Measurements from ENCODE around the gene SLC25A30. TPM values are rescaled to one million over a fixed set of nuclear protein-coding genes. Genes with fewer than 3 reads are reported as not detected.
"Not testable (repeated sequence)": the region's sequence is repeated elsewhere in the genome, so short reads cannot be mapped to it uniquely, and the experiment has no call there.

SLC25A30 gene
- total RNA-seq, 1 experiment from 2014 or later, result 26.0 TPM

DNA sequence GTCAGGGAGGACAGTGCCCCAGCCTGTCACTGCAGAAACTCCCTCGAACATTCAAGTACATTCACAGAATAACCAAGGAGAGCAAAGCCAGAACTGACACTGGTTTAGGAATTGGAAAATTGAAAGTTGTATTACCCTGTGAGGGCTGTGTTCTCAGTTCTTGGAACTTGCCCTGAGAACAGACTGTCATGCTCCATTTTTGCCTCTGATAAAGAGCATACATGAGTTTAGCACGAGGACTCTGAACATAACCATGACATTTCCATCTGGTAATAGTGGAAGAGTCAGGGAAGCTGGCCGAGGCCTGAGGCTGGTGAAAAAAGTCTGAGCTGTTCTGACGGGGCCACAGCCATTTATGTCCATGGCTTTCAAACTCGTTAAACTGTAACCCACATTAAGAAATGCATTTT lies 15.2 kb upstream of the SLC25A30 start:
- no peaks in the 10 kb centered on the region for H3K36me3 ChIP-seq (ENCODE audit: insufficient read depth, low read length, poor library complexity, severe bottlenecking)
- no TSS peak for BruUV-seq (replicated peaks)
- no peak overlapping the region for H3K27ac ChIP-seq (ENCODE audit: low read depth, low read length, poor library complexity, severe bottlenecking)
- H3K9me3 ChIP-seq (ENCODE audit: low read depth, low read length, poor library complexity, severe bottlenecking), result no peaks in the 10 kb centered on the region
- no peaks in the 10 kb centered on the region for H3K4me1 ChIP-seq (ENCODE audit: insufficient read depth, low read length, poor library complexity, severe bottlenecking)
- H3K27me3 ChIP-seq (replicated peaks; ENCODE audit: insufficient read depth, low read depth, low read length, poor library complexity), result no peaks in the 10 kb centered on the region
- CTCF ChIA-PET, result no interaction called here
- intact Hi-C loops (cut with micrococcal nuclease; ENCODE audit: unreplicated experiment), result no loop called here
- no peak for TF ChIP-seq EZH2 (IDR thresholded peaks at IDR 0.05; ENCODE audit: borderline replicate concordance, low read depth, low read length, poor library complexity, severe bottlenecking)
- TF ChIP-seq, protein P1, sequence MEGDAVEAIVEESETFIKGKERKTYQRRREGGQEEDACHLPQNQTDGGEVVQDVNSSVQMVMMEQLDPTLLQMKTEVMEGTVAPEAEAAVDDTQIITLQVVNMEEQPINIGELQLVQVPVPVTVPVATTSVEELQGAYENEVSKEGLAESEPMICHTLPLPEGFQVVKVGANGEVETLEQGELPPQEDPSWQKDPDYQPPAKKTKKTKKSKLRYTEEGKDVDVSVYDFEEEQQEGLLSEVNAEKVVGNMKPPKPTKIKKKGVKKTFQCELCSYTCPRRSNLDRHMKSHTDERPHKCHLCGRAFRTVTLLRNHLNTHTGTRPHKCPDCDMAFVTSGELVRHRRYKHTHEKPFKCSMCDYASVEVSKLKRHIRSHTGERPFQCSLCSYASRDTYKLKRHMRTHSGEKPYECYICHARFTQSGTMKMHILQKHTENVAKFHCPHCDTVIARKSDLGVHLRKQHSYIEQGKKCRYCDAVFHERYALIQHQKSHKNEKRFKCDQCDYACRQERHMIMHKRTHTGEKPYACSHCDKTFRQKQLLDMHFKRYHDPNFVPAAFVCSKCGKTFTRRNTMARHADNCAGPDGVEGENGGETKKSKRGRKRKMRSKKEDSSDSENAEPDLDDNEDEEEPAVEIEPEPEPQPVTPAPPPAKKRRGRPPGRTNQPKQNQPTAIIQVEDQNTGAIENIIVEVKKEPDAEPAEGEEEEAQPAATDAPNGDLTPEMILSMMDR (conservative IDR thresholded peaks at IDR 0.05; ENCODE audit: low read depth, low read length), result no peak
- DNase-seq (ENCODE audit: low spot score), result no peak
- POLR2A ChIA-PET (ENCODE audit: low non-redundant PET), result no interaction called here
- no peak overlapping the region for H3K4me3 ChIP-seq (ENCODE audit: low read depth, low read length, poor library complexity, severe bottlenecking)

DNA sequence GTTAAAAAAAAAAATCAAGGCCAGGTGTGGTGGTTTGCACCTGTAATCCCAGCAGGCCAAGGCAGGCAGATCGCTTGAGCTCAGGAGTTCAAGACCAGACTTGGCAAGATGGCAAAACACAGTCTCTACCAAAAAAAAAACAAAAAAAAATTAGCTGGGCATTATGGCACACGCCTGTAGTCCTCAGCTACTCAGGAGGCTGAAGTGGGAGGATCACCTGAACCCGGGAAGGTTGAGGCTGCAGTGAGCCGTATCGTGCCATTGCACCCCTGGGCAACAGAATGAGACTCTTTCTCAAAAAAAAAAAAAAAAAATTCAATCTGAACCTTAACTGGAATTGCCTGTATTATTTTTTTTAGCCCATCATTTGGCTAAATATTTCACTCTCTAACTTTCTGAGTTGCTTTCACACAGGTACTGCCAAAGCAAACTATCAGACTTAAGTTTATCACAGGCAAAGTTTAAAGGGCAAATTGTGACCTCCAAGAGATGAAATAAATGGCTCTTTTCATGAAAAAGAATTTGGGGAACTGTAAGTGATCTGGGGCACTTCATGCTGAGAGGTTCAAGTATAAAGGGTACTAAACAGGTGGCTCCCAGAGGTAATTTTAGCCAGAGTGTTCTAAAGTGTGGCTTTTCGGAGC lies 14.7 kb upstream of the SLC25A30 start:
- ChIA-PET POLR2A (ENCODE audit: low non-redundant PET) (no interaction called here), CTCF (no interaction called here)
- DNase-seq (ENCODE audit: low spot score), result no peak
- Histone ChIP-seq H3K9me3 (ENCODE audit: low read depth, low read length, poor library complexity, severe bottlenecking) (no peaks in the 10 kb centered on the region), H3K4me1 (ENCODE audit: insufficient read depth, low read length, poor library complexity, severe bottlenecking) (no peaks in the 10 kb centered on the region), H3K27me3 (replicated peaks; ENCODE audit: insufficient read depth, low read depth, low read length, poor library complexity) (no peaks in the 10 kb centered on the region), H3K36me3 (ENCODE audit: insufficient read depth, low read length, poor library complexity, severe bottlenecking) (no peaks in the 10 kb centered on the region), H3K27ac (ENCODE audit: low read depth, low read length, poor library complexity, severe bottlenecking) (no peak overlapping the region), H3K4me3 (ENCODE audit: low read depth, low read length, poor library complexity, severe bottlenecking) (no peak overlapping the region)
- TF ChIP-seq, protein P1 (conservative IDR thresholded peaks at IDR 0.05; ENCODE audit: low read depth, low read length), result no peak
- no peak for TF ChIP-seq EZH2 (IDR thresholded peaks at IDR 0.05; ENCODE audit: borderline replicate concordance, low read depth, low read length, poor library complexity, severe bottlenecking)
- BruUV-seq (replicated peaks), result no TSS peak
- intact Hi-C loops (cut with micrococcal nuclease; ENCODE audit: unreplicated experiment), result no loop called here

DNA sequence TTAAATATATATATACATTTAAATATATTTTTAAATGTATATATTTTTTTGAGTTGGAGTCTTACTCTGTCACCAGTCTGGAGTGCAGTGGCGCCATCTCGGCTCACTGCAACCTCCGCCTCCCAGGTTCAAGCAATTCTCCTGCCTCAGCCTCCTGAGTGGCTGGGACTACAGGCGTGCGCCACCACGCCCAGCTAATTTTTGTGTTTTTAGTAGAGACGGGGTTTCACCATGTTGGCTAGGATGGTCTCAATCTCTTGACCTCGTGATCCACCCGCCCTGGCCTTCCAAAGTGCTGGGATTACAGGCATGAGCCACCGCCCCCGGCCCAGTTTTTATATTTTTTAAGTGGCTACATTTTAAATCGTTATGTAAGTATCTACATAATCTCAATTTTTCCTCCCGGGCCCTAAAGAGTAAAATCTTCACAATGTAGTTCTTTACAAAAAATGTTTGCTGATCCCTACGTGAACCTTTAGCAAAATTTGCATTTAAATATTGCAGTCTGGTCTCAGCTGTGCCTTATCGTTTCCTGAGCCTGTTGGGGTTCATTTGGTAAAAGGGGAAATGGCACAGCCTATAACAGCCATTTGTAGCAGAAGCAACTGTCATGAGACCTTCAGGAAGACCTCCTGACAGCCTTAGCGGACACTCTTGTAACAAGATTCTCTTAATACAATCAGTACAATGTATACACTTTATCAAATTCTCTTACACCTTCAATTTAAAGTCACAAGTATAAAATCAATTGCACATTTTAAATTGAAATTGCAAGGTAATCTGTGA lies 8.1 kb upstream of the SLC25A30 start:
- H3K36me3 ChIP-seq (ENCODE audit: insufficient read depth, low read length, poor library complexity, severe bottlenecking); H3K27ac ChIP-seq (ENCODE audit: low read depth, low read length, poor library complexity, severe bottlenecking); POLR2A ChIA-PET (ENCODE audit: low non-redundant PET); H3K4me1 ChIP-seq (ENCODE audit: insufficient read depth, low read length, poor library complexity, severe bottlenecking); H3K4me3 ChIP-seq (ENCODE audit: low read depth, low read length, poor library complexity, severe bottlenecking); intact Hi-C loops (cut with micrococcal nuclease; ENCODE audit: unreplicated experiment); BruUV-seq (replicated peaks); DNase-seq (ENCODE audit: low spot score); CTCF ChIA-PET; H3K9me3 ChIP-seq (ENCODE audit: low read depth, low read length, poor library complexity, severe bottlenecking); H3K27me3 ChIP-seq (replicated peaks; ENCODE audit: insufficient read depth, low read depth, low read length, poor library complexity): not testable (repeated sequence)
